GM15510 (cell line): ENCODE data around the gene CCL22.

ENCODE experiments used
- POLR2A ChIP-seq: IDR thresholded peaks from 3 replicates; pipeline ENCODE4 v1.6.1; 2011; ENCODE audit warnings: borderline replicate concordance; ENCODE audit not compliant: insufficient read length; ENCODE audit errors: extremely low read depth

Gene CCL22

GRCh38 chr16:57358527-57359095 lies at the start of gene CCL22:
Gene CCL22, plus strand, starts transcription at chr16:57358783. Its CDS starts 34 bp downstream, at chr16:57358817.
- peak; percentile 70 for TF ChIP-seq POLR2A

- no peak for TF ChIP-seq POLR2A
Measured at GRCh38 chr16:57310801-57311200, 47.8 kb upstream of the CCL22 start.

- no peak for TF ChIP-seq POLR2A
Measured at GRCh38 chr16:57313509-57313908, 45.1 kb upstream of the CCL22 start.

- no peak for TF ChIP-seq POLR2A
Measured at GRCh38 chr16:57314161-57314785, 44.3 kb upstream of the CCL22 start.

DNA sequence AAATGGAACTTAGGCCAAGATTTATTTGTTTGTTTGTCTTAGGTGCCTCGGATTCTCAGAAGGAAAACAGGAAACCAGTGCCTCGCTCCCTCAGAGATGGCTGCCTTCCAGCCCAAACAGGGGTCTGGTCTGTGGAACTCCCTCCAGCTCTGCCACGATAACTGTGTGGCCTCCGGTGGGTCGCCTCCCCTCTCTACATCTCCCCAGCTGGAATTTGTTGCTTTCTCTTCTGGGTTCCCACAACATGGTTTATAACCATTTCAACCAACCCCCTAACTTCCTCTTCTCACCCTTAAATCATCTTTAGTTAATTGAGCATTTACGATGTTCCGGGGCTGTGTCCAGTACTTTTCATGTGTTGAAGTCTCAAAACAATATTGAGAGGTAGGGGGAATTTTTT lies 43.2 kb upstream of the CCL22 start:
- no peak for TF ChIP-seq POLR2A

DNA sequence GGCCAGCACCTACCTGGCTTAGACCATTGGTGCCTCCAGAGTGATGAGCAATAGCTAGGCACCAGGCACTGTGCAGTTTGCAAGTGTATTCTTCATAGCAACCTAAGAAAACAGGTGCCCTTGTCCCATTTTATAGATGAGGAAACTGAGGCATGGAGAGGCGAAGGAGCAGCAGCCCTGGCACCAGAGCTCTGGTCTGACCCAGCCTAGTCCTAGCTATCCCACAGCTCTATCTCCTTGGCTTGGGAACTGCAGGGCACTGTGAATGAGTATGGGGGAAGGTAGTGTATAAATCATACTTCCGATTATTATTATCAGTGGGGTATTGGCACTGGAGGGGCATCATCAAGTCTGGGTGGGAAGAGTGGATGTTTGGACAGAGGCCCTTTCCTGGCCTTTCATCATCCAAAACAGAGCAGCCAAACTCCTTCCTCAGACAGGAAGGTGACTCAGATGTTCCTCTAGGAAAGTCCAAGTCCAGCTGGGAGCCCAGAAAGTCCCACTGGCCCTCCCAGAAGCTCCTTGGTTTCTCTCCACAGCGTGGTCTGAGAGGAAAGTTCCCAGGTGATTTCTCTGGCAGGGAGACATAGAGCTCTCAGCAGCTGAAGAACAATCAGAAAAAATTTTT lies 42.1 kb upstream of the CCL22 start:
- TF ChIP-seq POLR2A, result no peak

DNA sequence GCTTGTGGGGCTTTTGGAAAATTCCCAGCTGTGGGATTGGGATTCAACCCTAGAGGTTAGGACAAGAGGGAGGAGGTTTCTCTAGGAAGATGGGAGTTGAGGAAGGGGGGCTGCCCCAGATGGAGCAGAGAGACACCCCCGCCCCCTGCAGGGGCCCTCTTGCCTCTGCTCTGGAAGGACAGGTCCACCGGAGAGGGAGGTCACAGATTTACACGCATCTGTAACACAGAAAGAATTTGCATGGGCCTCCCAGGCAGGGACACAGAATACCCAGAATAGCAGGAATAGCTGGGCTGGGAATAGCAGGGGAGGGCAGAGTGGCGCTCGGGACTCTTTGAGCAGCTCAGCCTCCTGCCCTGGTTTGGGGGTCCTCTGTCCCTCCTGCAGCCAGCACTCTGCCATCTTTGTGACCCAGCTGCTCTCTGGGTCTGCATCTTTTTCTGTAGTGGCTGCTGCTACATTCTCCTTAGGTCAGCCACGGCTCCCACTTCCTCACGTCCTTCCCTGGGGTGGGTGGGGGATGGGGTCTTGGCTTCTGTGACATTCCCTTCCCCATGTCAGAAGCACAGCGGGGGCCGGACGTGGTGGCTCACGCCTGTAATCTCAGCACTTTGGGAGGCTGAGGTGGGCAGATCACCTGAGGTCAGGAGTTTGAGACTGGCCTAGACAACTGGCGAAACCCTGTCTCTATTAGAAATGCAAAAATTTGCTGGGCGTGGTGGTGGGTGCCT lies 40.2 kb upstream of the CCL22 start:
- no peak for TF ChIP-seq POLR2A

- no peak for TF ChIP-seq POLR2A
Measured at GRCh38 chr16:57319646-57320045, 38.9 kb upstream of the CCL22 start.

DNA sequence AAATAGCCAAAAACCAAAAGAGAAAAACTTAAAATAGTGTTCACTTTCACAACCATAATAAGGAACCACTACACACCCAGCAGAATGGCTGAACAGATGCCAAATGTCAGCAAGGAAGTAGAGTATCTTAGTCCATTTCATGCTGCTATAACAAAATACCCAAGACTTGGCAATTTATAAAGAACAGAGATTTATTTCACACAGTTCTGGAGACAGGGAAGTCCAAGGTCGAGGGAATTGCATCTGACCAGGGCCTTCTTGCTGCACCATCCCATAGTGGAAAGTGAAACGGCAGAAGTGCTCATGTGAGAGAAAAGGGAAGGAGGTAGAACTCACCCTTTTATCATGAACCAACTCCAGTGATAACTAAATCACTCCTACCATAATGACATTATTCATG lies 33.8 kb upstream of the CCL22 start:
- no peak for TF ChIP-seq POLR2A

- no peak for TF ChIP-seq POLR2A
Measured at GRCh38 chr16:57325458-57325857, 33.1 kb upstream of the CCL22 start.

- TF ChIP-seq POLR2A, result no peak
Measured at GRCh38 chr16:57329718-57330327, 28.8 kb upstream of the CCL22 start.

DNA sequence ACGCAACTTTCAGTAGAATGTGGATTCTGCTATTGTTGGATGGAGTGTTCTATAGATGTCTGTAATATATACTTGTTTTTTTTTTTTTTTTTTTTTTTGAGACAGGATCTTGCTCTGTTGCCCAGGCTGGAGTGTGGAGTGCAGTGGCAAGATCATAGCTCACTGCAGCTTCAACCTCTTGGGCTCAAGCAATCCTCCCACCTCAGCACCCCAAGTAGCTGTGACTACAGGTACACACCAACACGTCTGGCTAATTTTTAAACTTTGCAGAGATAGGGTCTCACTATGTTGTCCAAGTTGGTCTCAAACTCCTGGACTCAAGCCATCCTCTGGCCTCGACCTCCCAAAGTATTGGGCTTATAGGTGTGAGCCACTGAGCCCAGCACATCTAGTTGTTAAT lies 27.2 kb upstream of the CCL22 start:
- TF ChIP-seq POLR2A, result no peak

- no peak for TF ChIP-seq POLR2A
Measured at GRCh38 chr16:57333402-57333801, 25.2 kb upstream of the CCL22 start.

DNA sequence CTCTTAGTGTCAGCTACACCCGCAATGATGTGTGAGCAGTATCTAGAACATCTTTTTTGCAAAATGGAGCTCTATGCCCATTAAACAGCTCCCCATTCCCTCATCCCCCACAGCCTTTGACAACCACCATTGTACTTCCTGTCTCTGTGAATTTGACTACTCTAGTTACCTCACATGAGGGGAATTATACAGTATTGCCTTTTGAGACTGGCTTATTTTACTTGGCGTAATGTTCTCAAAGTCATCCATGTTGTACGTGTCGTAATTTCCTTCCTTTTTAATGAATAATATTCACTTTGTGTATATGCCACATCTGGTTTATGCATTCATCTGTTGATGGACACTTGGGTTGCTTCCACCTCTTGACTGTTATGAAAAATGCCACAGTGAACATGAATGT lies 23.2 kb upstream of the CCL22 start:
- TF ChIP-seq POLR2A, result no peak

DNA sequence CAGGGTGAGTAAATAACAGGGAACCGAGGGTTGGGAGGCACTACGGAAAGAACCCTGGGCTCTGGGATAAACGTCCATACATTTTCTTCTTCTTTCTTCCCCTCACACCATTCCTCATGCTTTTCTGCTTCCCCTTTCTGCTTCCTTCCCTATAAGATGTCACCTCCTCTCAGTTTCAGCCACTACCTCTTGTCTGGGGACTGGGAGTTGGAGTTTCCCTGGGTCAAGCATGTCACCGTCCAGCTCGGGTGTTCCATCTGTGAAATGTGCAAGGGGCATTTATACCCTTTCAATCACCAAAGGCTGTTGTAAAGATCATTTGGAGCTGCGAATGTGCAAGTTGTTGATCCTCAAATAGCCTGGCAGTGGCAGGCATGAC lies 17.5 kb upstream of the CCL22 start:
- no peak for TF ChIP-seq POLR2A
